Stimulated activated CD8-positive, alpha-beta memory T cell treated with anti-CD3 and anti-CD28 coated beads, Interleukin-4, amount 100 ng/mL, for 24 hours (primary cell): ENCODE data around the gene CALU.

Source experiments
- DNase-seq: peaks from one replicate; pipeline ENCODE4 v3.0.0-alpha.2; 2020; ENCODE audit warnings: low read depth

CALU gene

GRCh38 chr7:128725531-128725930, 13.6 kb upstream of the CALU start:
- no peak for DNase-seq

GRCh38 chr7:128726059-128726736, 13.0 kb upstream of the CALU start:
- no peak for DNase-seq

- DNase-seq, result no peak
These were observed 12.5 kb upstream of the CALU start for GRCh38 chr7:128726737-128727072.

GRCh38 chr7:128727239-128727638, 11.9 kb upstream of the CALU start:
- no peak for DNase-seq

GRCh38 chr7:128728598-128728997, 10.6 kb upstream of the CALU start:
- no peak for DNase-seq

GRCh38 chr7:128729494-128729893, 9.7 kb upstream of the CALU start:
- DNase-seq, result no peak

GRCh38 chr7:128731184-128731583, 8.0 kb upstream of the CALU start:
- DNase-seq, result no peak

- no peak for DNase-seq
These were observed 6.5 kb upstream of the CALU start for GRCh38 chr7:128732521-128733277.

- no peak for DNase-seq
These were observed 5.9 kb upstream of the CALU start for GRCh38 chr7:128733278-128733645.

- DNase-seq, result no peak
These were observed 4.3 kb upstream of the CALU start for GRCh38 chr7:128734890-128735289.

GRCh38 chr7:128735436-128735835, 3.7 kb upstream of the CALU start:
- DNase-seq, result no peak

- DNase-seq, result no peak
These were observed 1.7 kb upstream of the CALU start for GRCh38 chr7:128737441-128737840.

- DNase-seq, result no peak
These were observed 1.2 kb upstream of the CALU start for GRCh38 chr7:128737867-128738385.

GRCh38 chr7:128738570-128739047, 550 bp upstream of the CALU start:
- no peak for DNase-seq

- DNase-seq, result no peak
These were observed 977 bp downstream of the CALU start for GRCh38 chr7:128739990-128740682.

- DNase-seq, result no peak
These were observed 1.8 kb downstream of the CALU start for GRCh38 chr7:128740996-128741395.

- no peak for DNase-seq
These were observed 2.3 kb downstream of the CALU start for GRCh38 chr7:128741491-128741890.

GRCh38 chr7:128742206-128742605, 3.0 kb downstream of the CALU start:
- no peak for DNase-seq

GRCh38 chr7:128743112-128743772, 4.1 kb downstream of the CALU start:
- no peak for DNase-seq

GRCh38 chr7:128744366-128744905, 5.3 kb downstream of the CALU start:
- no peak for DNase-seq

- DNase-seq, result no peak
These were observed 6.5 kb downstream of the CALU start for GRCh38 chr7:128745706-128746105.
